Fibroblast of skin of back (primary cell): ENCODE results near the gene CRISP3. TPM values are rescaled to one million over a fixed set of nuclear protein-coding genes. Genes with fewer than 3 reads are reported as not detected.
"Not testable (repeated sequence)": the region's sequence is repeated elsewhere in the genome, so short reads cannot be mapped to it uniquely, and the experiment has no call there.

Experiments
- DNase-seq: peaks from one replicate; pipeline ENCODE4 v3.0.0-alpha.2; 2013
- polyA plus RNA-seq, 2 experiments: library from polyadenylated mRNA; unstranded; fragments of 120-200 nt; gene quantifications; one replicate each; pipeline ENCODE4 v1.2.1, GENCODE V29; 2013; ENCODE audit not compliant: insufficient read length in 2 of 2

CRISP3 gene, protein sequence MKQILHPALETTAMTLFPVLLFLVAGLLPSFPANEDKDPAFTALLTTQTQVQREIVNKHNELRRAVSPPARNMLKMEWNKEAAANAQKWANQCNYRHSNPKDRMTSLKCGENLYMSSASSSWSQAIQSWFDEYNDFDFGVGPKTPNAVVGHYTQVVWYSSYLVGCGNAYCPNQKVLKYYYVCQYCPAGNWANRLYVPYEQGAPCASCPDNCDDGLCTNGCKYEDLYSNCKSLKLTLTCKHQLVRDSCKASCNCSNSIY
- polyA plus RNA-seq (2013, experiment 1 of 2; ENCODE audit: insufficient read length): not detected
- polyA plus RNA-seq (2013, experiment 2 of 2; ENCODE audit: insufficient read length): not detected

DNA sequence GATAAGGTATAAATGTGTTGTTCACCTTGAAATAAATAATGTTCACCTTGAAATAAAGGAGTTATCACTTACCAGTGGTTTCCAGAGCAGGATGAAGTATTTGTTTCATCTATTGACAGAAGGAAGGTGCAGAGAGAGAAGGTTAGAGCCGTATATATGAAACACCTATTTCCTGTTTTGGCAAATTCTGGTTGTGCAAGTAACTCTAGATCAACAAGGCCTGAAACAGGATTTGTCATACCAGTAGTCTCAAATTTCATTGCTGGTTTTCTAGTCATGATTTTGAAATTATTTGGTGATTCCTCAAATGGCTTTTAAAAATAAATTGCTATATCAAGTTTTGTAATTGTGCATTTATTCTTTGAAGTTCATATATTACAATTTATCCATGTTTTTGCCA, at the start of gene CRISP3:
Gene CRISP3 (minus strand): TSS at position 130 of the 400 bp plus-strand sequence. CDS start 21 bp downstream, at position 109.
- DNase-seq: no peak

DNA sequence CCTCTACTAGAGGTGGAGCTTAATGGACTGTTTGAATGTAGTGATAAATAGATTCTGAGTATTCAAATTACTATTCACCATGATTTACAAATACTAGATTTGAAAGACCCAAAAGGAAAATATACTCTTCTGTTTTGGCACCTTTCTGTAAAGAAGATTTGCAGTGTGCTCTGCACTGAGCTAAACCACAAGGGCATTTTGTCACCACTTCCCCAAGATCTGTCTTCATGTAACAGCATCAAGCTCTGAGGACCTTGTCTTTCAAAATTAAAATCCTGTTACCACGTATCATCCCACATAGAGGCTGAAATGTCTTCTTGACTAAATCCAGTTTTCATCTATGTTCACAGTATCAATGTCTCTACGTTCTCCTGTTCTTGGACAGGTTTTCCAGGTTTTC, 46.2 kb upstream of the CRISP3 start:
- DNase-seq: no peak

DNA sequence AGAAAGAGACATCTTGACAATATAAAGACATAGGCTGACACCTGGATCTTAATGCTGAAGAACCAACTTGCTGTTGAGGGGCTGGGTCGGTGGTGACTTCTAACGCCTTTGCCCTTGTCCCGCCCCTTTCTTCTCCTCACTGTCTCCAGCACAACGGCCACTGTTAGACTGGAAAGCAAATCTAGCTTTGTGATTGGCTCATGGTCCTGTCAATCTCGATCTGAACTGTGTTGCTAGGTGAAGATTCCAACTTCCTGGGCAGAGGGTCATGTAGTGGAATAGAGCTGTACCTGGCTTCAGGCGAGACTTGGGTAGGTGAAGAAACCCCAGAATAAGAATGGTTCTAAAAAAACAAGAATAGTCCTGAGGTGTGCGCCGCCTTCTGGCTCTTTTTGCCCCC, 43.0 kb upstream of the CRISP3 start, which contains the start of gene PGK2:
Gene PGK2 (minus strand): TSS at position 110 of the 400 bp plus-strand sequence. CDS start 98 bp downstream, at position 12.
- no peak for DNase-seq

DNA sequence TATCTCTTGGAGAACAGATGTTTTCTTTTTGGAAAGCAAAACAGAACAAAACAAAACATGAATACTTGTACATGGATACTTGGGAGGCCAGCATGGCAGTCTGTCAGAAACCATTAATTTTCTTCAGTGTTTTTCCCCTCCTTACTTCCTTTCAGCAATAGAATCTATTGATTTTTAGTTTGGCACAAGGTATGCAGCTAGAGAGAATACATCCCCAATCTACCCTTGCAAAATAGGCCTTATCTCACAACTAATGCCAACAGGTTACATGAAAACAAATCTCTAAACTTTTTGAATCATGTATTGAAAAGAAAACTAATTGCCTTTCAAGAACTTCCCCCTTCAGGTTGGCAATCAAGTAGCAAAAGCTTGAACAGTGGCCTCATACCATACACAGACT, 40.1 kb upstream of the CRISP3 start:
- DNase-seq: no peak

DNA sequence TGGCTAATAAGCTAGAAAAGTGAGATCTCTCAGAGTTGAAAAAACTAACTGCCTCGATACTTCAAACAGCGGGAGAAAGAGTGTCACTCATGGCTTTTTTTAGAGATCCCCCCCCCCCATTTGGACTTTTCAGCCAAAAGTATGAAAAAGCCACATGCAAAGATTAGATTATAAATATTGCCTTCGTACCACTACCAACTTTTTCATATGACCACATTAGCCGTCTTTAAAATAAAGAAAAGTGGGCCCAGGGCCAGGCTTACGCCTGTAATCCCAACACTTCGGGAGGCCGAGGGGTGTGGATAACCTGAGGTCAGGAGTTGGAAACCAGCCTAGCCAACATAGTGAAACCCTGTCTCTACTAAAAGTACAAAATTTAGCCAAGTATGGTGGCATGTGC, 38.5 kb upstream of the CRISP3 start:
- no peak for DNase-seq

DNA sequence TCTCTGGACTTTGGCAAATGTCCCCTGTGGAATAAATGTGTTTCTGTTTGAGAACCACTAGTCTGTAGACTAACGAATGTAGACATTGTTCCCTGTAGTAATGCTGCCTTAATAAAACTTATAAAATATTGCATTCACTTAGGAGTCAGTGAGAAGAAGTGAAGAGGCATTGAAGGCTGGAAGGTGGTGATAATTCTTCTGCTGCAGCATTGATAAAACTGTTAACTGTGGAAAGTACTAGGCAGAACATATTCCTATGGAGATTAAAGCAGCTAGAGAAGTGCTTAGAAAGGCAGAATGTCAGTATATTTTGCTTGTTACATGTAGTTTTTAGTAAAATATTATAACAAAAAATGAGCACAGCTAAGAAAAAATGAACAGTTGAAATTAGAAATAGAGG, 38.1 kb upstream of the CRISP3 start:
- DNase-seq: no peak

DNA sequence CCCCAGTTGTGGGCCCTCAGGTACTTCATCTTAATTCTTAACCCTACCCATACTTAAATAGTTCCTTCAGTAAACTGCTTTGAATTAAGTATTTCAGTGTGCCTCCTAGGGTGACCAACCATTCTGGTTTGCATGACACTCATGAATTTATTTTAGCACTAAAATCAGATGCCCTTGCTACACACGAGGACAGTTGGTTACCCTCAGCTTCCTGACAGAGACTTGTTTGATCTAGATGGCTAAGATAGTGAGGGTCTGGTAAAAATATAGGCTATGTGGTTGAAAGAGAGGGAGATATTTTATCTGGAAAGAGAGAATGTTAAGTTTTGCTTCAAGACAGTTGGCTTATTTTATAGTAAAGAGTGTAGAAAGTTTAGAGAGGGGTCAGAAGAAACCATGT, 32.3 kb upstream of the CRISP3 start:
- no peak for DNase-seq

DNA sequence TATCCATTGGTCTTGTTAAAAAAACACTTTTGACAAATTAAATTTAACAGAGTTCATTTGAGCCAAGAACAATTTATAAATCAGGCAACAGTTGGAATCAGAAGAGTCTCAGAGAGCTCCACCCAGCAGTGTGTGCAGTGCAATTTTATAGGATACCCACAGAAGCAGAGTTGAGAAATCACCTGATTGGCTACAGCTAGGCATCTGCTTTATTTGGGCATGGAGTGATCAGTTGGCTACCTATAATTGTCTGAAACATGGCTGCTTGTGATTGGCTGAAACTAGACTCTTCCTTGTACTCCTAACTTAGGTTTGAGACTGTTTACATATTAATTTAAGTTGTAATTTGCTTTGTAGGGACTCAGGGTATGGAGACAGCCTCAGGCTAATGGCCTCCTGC, 30.9 kb upstream of the CRISP3 start:
- no peak for DNase-seq

DNA sequence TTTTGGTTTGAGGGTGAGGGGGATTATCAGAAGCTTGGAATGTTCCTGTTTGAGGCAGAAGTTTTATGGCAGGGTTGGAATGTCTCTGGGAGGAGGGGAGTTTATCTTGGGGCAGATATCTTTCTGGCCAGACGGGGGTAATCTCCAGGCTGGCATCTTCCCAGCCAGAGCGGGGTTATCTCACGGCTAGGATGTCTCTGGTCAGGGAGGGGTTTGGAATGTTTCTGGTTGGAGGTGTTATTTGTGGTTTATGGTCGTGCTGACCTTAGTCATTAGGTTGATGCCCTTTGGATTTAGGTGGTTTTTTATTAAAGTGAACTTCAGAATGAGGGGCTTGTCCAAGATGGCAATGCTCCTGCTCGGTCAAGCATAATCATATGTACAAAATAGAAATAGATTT, 28.1 kb upstream of the CRISP3 start:
- DNase-seq: no peak

DNA sequence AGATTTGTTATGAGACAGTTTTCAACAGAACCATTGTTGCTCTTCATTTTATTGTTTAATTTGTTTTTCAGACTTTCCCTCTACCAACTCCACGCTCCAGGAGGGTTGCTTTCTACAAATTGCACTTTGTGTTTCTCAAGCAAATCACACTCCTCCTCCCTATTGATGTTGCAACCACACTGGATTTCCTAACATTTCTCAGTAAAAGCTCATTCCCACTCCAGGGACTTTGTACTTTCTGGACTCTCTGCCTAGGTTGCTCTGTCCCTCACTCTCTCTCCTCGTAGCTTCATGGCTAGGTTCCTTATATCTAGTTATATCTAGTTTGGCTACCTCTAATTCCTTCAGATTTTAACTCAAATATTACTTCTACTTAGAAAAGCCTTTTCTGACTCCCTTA, 22.6 kb upstream of the CRISP3 start:
- DNase-seq: no peak

DNA sequence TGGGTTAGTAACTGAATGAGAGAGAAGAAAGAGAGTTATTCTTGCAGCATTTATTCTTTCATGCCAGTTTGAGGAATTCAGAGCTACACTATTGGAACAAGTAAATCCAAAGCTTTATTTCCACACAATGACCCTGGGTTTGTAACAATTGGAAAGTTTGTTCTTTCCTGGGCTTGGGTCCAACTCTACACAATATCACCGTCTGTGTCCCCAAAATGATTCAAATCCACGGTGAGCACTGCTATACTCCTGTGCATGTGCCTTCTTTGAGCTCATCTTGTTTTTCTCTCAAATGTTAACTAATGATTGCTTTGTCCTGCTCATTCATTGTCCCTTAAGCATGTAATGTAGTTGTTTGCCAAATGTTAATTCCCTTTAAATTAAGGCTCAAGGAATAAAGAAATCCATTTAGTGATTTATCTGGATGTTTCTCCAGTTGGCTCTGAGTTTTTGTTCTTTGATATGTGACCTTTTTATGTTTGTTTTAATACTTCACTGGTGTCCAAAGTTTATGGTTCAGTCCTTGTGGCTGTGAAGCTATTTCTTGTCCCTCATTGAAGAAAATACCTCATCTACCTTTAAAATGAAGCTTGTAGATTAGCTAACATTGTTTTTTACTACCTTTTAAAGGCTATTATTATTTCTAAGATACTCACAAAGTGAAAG, 20.5 kb upstream of the CRISP3 start:
- no peak for DNase-seq

DNA sequence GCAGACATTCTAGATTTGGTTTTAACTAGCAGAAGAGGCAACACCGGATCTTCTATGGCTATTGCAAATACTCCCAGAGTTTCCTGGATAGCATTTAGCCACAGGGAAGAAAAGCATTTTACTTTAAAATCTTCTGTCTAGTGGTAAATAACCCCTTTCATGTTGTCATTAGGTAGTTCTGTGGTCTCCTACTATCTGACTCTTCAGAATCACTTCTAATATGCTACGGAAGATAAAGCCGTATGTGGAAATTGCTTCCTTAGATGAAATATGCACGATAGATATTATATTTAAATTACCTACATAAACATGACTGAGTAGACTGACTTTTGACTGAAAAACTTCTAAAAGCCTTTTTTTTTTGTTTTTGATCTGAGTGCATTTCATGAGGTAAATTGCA, 759 bp downstream of the CRISP3 start:
- no peak for DNase-seq

DNA sequence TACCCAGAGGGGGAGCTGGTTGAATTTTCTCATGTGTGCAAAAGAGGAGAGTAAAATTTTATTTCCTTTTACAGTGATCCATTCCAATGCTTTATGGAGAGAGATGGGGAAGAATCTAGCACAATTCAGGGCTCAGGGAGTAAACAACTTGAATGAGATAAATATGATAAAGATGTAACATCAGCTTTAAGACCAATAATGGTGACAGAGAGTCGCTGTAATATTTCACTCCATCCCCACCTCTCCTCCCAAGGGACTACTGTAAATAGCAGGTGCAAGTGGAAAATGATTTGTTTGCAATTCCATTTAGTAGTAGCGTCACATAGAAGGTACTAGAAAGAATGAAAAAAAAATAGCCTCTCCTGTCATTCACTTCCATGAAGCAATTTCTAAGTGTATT, 4.8 kb downstream of the CRISP3 start:
- no peak for DNase-seq

DNA sequence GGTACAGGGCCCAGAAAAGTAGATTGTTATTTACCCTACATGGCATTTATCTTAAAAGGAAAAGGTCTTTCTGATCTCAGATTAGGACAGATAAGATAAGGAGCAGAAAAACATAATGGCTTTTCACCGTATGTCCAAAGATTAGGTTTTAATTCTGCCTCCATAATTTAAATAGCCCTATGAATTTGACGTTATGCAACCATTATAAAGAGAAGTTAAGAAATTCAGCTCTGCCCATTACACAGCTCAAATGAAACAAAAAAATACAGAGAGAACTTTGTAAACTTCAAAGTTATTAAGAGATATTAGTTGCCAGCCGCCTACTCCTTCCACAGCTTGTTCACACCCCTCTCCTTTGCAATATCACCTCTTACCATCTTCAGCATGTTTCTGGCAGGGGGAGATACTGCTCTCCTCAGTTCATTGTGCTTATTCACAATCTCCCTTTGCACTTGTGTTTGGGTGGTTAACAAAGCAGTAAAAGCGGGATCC, 8.1 kb downstream of the CRISP3 start:
- DNase-seq: no peak

DNA sequence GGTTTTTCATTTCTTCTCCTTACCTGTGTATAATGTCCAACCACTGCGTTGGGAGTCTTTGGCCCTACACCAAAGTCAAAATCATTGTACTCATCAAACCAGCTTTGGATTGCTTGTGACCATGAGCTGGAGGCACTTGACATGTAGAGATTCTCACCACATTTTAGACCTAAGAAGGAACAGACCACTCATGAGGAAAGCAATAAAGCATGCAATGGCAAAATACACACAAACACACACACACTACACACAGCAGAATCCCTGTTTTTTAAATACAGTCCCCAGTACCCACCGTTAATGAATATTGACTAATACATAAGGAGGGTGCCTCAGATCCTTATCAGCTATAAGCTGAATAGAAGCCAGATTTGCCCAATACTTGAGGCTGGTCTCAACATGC, 10.5 kb downstream of the CRISP3 start:
- no peak for DNase-seq

DNA sequence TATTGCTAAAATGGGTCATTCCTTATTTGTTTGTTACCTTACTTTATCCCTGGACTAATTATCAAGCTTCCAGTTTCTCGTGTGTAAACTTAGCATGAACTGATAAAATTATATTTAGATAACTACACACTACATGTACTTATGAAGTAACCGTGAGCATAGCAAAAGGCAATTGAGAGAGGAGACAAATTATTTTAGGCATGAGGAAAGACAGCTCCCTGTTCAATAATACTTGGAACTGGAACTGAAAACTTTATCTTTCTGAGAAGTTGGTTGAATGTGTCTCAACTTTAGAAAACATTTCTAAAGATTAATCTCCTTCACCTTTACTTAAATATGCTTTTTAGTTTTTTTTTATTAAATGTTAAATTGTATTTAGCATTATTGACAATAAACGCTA, 11.4 kb downstream of the CRISP3 start:
- DNase-seq: no peak

DNA sequence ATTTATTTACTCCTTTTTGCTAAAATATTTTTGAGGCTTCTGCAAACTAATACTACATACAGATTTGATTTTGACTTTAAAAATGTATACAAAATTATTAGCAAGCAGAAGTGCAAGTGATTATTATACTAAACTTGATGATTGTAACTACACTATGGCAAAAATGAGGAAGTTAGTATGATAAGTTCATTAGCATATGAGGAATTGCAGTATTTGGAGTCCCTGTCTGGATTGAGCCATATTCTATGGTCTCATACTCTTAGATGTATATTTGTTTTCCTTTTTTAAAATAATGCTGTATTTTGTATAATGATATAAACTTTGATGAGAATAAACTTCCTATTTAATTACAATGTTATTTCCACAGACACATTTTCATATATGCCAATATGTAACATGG, 13.9 kb downstream of the CRISP3 start:
- no peak for DNase-seq

DNA sequence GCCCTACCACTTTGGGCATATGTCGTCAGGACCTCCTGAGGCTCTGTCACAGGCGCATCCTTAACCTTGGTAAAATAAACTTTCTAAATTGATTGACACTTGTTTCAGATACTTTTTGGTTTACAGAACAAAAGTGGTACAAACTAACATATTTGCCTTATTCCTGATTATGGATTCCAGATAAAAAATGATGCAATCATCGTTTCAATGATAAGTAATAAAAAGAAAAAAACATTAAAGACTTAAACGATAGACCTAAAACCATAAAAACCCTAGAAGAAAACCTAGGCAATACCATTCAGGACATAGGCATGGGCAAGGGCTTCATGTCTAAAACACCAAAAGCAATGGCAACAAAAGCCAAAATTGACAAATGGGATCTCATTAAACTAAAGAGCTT, 20.3 kb downstream of the CRISP3 start:
- DNase-seq: not testable (repeated sequence)

DNA sequence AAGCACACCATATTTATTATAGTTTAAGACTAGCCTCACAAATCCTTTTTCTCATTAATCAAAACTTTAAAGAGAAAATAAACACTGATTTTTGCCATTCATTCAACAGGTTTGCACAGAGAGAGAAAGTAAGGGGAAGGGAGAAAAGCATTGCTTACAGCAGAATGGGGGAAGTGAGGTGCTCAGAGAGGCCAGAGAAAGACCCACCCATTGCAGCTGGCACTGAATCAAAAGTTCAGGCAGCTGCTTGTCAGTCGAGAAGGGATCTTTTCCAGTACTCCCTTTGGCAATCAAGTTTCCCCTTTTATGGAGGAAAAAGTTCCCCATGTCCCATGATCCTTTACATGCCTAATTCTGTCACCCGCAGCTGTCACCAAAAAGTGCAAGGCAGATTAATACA, 22.9 kb downstream of the CRISP3 start:
- no peak for DNase-seq

DNA sequence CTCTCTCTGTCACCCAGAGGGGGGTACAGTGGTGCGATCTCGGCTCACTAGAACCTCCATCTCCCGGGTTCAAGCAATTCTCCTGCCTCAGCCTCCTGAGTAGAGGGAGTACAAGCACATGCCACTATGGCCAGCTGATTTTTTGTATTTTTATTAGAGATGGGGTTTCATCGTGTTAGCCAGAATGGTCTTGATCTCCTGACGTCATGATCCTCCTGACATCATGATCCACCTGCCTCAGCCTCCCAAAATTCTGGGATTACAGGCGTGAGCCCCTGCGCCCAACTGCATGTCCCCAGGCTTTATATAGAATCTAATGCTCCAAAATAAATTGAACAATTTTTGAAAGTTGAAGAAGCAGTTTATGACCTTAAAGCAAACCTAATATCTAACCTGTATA, 23.8 kb downstream of the CRISP3 start:
- DNase-seq: no peak

DNA sequence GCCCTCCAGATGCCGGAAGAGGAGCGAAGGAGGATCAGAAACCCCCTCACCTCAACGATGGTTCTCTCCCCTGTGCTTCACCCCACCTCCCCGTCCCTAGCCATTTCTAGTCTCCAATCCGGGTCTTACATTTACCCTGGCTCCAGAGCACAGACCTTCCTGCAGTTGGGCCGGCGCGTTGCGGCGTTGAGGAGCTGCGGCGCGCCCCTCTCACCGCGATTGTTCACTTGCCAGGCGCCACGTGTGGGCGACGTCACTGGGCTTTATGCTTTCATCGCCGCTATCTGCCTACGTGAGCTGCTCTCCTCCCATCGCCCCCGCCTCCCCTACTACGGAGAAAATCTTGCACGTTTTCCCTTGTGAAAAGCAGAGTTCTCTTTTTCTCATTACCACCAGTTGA, 30.8 kb downstream of the CRISP3 start, which contains the start of gene CRISP2:
Gene CRISP2 (minus strand): TSS at position 198 of the 400 bp plus-strand sequence. CDS start 4,347 bp downstream, outside the sequence.
- DNase-seq: no peak

DNA sequence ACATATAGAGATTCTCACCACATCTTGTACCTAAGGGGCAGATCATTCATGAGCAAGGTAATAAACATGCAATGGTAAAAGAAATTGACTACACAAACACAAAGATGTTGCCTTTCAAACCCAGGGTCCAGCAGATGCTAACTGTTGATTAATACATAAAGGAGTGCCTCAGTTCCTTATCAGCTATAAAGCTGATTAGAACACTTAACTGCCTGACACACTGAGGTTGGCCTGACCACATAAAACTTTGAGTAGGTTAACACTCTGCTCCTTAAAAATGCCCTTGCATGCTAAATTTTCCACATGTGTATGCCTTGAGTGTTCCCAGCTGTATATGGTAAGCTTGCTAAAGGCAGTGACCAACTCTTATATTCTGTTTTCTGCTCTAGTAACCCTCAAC, 45.7 kb downstream of the CRISP3 start:
- no peak for DNase-seq

DNA sequence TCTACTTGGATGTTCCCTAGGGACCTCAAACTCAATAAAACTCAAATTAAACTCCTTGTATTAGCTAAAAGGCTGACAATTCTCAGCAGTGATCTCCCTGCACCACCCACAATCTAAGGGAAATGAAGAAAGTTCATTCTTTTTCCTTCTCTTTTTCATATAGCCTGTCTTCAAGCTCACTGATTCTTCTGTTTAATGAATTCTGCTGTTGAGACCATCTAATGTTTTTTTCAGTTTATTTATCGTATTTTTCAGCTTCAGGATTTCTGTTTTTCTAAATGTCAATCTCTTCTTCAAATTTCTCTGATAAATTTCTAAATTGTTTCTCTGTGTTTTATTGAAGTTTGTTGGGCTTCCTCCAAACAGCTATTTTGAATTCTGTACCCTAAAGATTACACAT, 50.7 kb downstream of the CRISP3 start:
- no peak for DNase-seq

DNA sequence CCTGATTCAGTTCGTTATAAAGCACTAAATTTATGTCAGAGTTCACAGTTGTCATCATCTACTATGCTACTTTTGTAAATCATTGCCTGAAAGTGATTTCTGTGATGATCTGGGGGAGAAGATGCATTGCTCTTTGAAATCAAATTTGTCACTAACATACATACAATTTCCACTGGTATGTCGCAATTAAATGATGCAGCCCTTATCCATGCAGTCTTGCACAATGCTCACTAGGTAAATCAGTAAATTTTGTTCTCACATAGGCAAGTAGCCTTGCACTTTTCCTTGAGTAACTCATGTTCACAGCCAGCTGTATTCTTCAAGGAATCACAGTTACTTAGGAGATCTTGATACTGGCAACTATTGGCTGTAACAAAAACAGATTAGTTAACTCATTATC, 51.7 kb downstream of the CRISP3 start:
- DNase-seq: no peak
